HepG2 (cell line): ENCODE measurements around the gene RBBP8. TPM values are rescaled to one million over a fixed set of nuclear protein-coding genes. Genes with fewer than 3 reads are reported as not detected.

Experiments used
- ATAC-seq: fragments of 200-7000 bp; cut with Tn5 transposase; 3 replicates; pipeline ENCODE4 v1.9.1; 2020; ENCODE audit warnings: mild to moderate bottlenecking, moderate library complexity
- BruUV-seq: library from RNA; stranded (reverse); fragments of 400-500 nt; replicated peaks from 2 replicates; lab custom pipeline; 2021; lab: Mats Ljungman, UMichigan
- CTCF ChIA-PET: fragments of 300-600 bp; formaldehyde crosslinking; extraction: SDS; loops from one replicate; lab custom pipeline; 2021; ENCODE audit warnings: low total read pairs, inconsistent platforms, low intra/inter-chr PET ratio; lab: Yijun Ruan, JAX
- POLR2A ChIA-PET: fragments of 350-600 bp; sonication (Branson Sonifier 250); formaldehyde crosslinking; loops from one replicate; lab custom pipeline; 2020; ENCODE audit warnings: antibody characterized with exemption, inconsistent platforms; lab: Yijun Ruan, JAX
- DNase-seq: peaks from one replicate; pipeline ENCODE4 v3.0.0-alpha.2; 2015; ENCODE audit warnings: low spot score
- FAIRE-seq: peaks from 3 replicates; lab custom pipeline; 2011; peaks lifted over from hg19 to GRCh38; lab: Jason Lieb, UNC
- H2AFZ ChIP-seq: one replicate; pipeline ENCODE4 v1.6.1; 2011; ENCODE audit warnings: low read length, inconsistent platforms
- H3K27ac ChIP-seq: fragments of 300-600 bp; 3 replicates; pipeline ENCODE4 v1.8.0; 2011; ENCODE audit warnings: mixed run types, mild to moderate bottlenecking, mixed read lengths, low read length, inconsistent platforms; ENCODE audit not compliant: insufficient read depth; ENCODE audit errors: extremely low read length
- H3K27me3 ChIP-seq, 2 experiments: fragments of 200-600 bp in 1 of 2; 2 replicates in 1 of 2; 3 replicates in 1 of 2; pipeline versions ENCODE4 v1.6.0 to v1.8.0; 2011; ENCODE audit warnings: low read length in 2 of 2, mild to moderate bottlenecking in 2 of 2, moderate library complexity in 2 of 2, inconsistent platforms in 1 of 2; ENCODE audit not compliant: insufficient read depth in 2 of 2, control insufficient read depth in 1 of 2
- H3K36me3 ChIP-seq, 2 experiments: fragments of 200-600 bp in 1 of 2; replicated peaks in 1 of 2; 2 replicates in 1 of 2; 3 replicates in 1 of 2; pipeline versions ENCODE4 v1.5.1 to v1.8.0; 2011; ENCODE audit warnings: low read length in 2 of 2, inconsistent platforms in 1 of 2; ENCODE audit not compliant: insufficient read depth in 2 of 2, control insufficient read depth in 1 of 2
- H3K4me1 ChIP-seq: 2 replicates; pipeline ENCODE4 v1.5.1; 2012; ENCODE audit warnings: low read length, inconsistent platforms; ENCODE audit not compliant: insufficient read depth
- H3K4me2 ChIP-seq: 2 replicates; pipeline ENCODE4 v1.6.0; 2011; ENCODE audit warnings: low read depth, low read length, inconsistent platforms
- H3K4me3 ChIP-seq, 3 experiments: fragments of 200-600 bp in 1 of 3; sonication (generic), shearing (Covaris generic) in 1 of 3; replicated peaks in 1 of 3; 2 replicates each; pipeline ENCODE4 v1.5.1; 2011 to 2016; ENCODE audit warnings: low read length in 3 of 3, inconsistent platforms in 2 of 3, low read depth in 2 of 3, mild to moderate bottlenecking in 2 of 3, control low read depth in 1 of 3, mixed read lengths in 1 of 3; ENCODE audit not compliant: insufficient read depth in 1 of 3
- H3K79me2 ChIP-seq: one replicate; pipeline ENCODE4 v1.6.1; 2011; ENCODE audit warnings: low read length, inconsistent platforms; ENCODE audit not compliant: insufficient read depth
- H3K9ac ChIP-seq: 2 replicates; pipeline ENCODE4 v1.6.0; 2011; ENCODE audit warnings: mild to moderate bottlenecking, low read depth, low read length, inconsistent platforms; ENCODE audit not compliant: insufficient read depth
- H3K9me3 ChIP-seq: 2 replicates; pipeline ENCODE4 v1.5.1; 2012; ENCODE audit warnings: mild to moderate bottlenecking, low read length
- H4K20me1 ChIP-seq: 2 replicates; pipeline ENCODE4 v1.6.0; 2011; ENCODE audit warnings: inconsistent platforms, mild to moderate bottlenecking, low read length, moderate library complexity; ENCODE audit not compliant: insufficient read depth
- ELF4 ChIP-seq: sonication (generic); formaldehyde crosslinking; IDR thresholded peaks from 2 replicates; pipeline ENCODE4 v1.5.0; 2020; ENCODE audit warnings: missing genetic modification reagents, mild to moderate bottlenecking, moderate library complexity, borderline replicate concordance
- EP300 ChIP-seq, 3 experiments: sonication (generic) in 1 of 3; formaldehyde crosslinking in 1 of 3; IDR thresholded peaks; 2 replicates each; pipeline versions ENCODE4 v1.5.1 to v1.6.1; 2011 to 2020; ENCODE audit warnings: low read depth in 2 of 3, low read length in 2 of 3, borderline replicate concordance in 1 of 3, improper control_type of control experiment in 1 of 3, mild to moderate bottlenecking in 1 of 3, missing genetic modification reagents in 1 of 3, moderate library complexity in 1 of 3
- FOXO4 ChIP-seq: sonication (generic); formaldehyde crosslinking; conservative IDR thresholded peaks from 2 replicates; pipeline ENCODE4 v1.8.1; 2023; ENCODE audit warnings: missing genetic modification reagents
- HNRNPK ChIP-seq: fragments of 200-400 bp; formaldehyde crosslinking; IDR thresholded peaks from 2 replicates; pipeline ENCODE4 v1.6.1; 2018; ENCODE audit warnings: low read length, low read depth, moderate library complexity, mild to moderate bottlenecking; ENCODE audit not compliant: poor library complexity, severe bottlenecking
- HNRNPLL ChIP-seq: fragments of 200-400 bp; formaldehyde crosslinking; IDR thresholded peaks from 2 replicates; pipeline ENCODE4 v1.6.1; 2017; ENCODE audit warnings: mild to moderate bottlenecking, low read depth, low read length; ENCODE audit not compliant: poor library complexity, severe bottlenecking
- KDM4B ChIP-seq: sonication (generic); formaldehyde crosslinking; IDR thresholded peaks from 2 replicates; pipeline ENCODE4 v1.4.0; 2020; ENCODE audit warnings: missing genetic modification reagents
- PCBP2 ChIP-seq: fragments of 200-400 bp; formaldehyde crosslinking; optimal IDR thresholded peaks from 2 replicates; pipeline ENCODE3; 2018; ENCODE audit warnings: low read length, low read depth; ENCODE audit not compliant: poor library complexity, severe bottlenecking
- PLSCR1 ChIP-seq: sonication (generic); formaldehyde crosslinking; IDR thresholded peaks from 2 replicates; pipeline ENCODE4 v1.5.0; 2020; ENCODE audit warnings: missing genetic modification reagents, mild to moderate bottlenecking, borderline replicate concordance
- RFX3 ChIP-seq: IDR thresholded peaks from 2 replicates; pipeline ENCODE4 v1.6.1; 2016; ENCODE audit warnings: missing biosample characterization, missing genetic modification reagents
- TBX3 ChIP-seq: fragments of 450-650 bp; IDR thresholded peaks from 2 replicates; pipeline ENCODE4 v1.6.1; 2017; ENCODE audit warnings: antibody characterized with exemption, mild to moderate bottlenecking, inconsistent platforms, borderline replicate concordance
- TCF12 ChIP-seq, 2 experiments: fragments of 450-650 bp in 1 of 2; sonication (generic) in 1 of 2; formaldehyde crosslinking in 1 of 2; IDR thresholded peaks; 2 replicates each; pipeline versions ENCODE4 v1.6.1 to v1.8.0; 2017 to 2022; ENCODE audit warnings: antibody characterized with exemption in 1 of 2, mild to moderate bottlenecking in 1 of 2, missing genetic modification reagents in 1 of 2, moderate library complexity in 1 of 2
- YEATS4 ChIP-seq: sonication (generic); formaldehyde crosslinking; IDR thresholded peaks from 2 replicates; pipeline ENCODE4 v1.4.0; 2020; ENCODE audit warnings: missing genetic modification reagents, borderline replicate concordance
- ZBTB43 ChIP-seq: sonication (generic); formaldehyde crosslinking; conservative IDR thresholded peaks from 2 replicates; pipeline ENCODE4 v1.4.0; 2020; ENCODE audit warnings: missing genetic modification reagents
- ZFYVE20 ChIP-seq: sonication (generic); formaldehyde crosslinking; IDR thresholded peaks from 2 replicates; pipeline ENCODE4 v1.8.0; 2023; ENCODE audit warnings: low read depth, mild to moderate bottlenecking, moderate library complexity, missing genetic modification reagents, borderline replicate concordance
- ZKSCAN5 ChIP-seq: sonication (generic); formaldehyde crosslinking; IDR thresholded peaks from 2 replicates; pipeline ENCODE4 v1.5.1; 2020; ENCODE audit warnings: mild to moderate bottlenecking, missing genetic modification reagents
- ZNF205 ChIP-seq: IDR thresholded peaks from 2 replicates; pipeline ENCODE4 v1.6.1; 2018; ENCODE audit warnings: missing biosample characterization, missing genetic modification reagents
- ZNF563 ChIP-seq: sonication (generic); formaldehyde crosslinking; IDR thresholded peaks from 2 replicates; pipeline ENCODE4 v1.8.0; 2022; ENCODE audit warnings: mild to moderate bottlenecking, moderate library complexity, missing genetic modification reagents
- ZNF570 ChIP-seq: sonication (generic); formaldehyde crosslinking; IDR thresholded peaks from 2 replicates; pipeline ENCODE4 v1.4.0; 2020; ENCODE audit warnings: mild to moderate bottlenecking, missing genetic modification reagents, borderline replicate concordance
- ZNF674 ChIP-seq: sonication (generic); formaldehyde crosslinking; IDR thresholded peaks from 2 replicates; pipeline ENCODE4 v1.5.0; 2020; ENCODE audit warnings: low read depth, mild to moderate bottlenecking, missing genetic modification reagents
- ZNF781 ChIP-seq: sonication (generic); formaldehyde crosslinking; IDR thresholded peaks from 2 replicates; pipeline ENCODE4 v1.5.1; 2020; ENCODE audit warnings: borderline replicate concordance, mild to moderate bottlenecking, missing genetic modification reagents; ENCODE audit errors: not compliant biosample characterization
- ZNF839 ChIP-seq: sonication (generic); formaldehyde crosslinking; IDR thresholded peaks from 2 replicates; pipeline ENCODE4 v1.4.0; 2020; ENCODE audit warnings: missing genetic modification reagents, mild to moderate bottlenecking, borderline replicate concordance
- WGBS: methylation state at CpG from one replicate; pipeline ENCODE4 v1.1.6; 2017; ENCODE audit warnings: low lambda C conversion rate; 5-methylcytosine and 5-hydroxymethylcytosine counted together
- in situ Hi-C: cut with HindIII; loops from 2 replicates; pipeline ENCODE4 v1.10.0; 2017; ENCODE audit warnings: low pct_unique_long_range_greater_than_20kb; ENCODE audit not compliant: extremely low pct_ligation_motif_present
- intact Hi-C: fragments of 100-400 bp; cut with micrococcal nuclease; formaldehyde crosslinking; loops from one replicate; pipeline ENCODE4 v1.10.0; 2022; ENCODE audit not compliant: unreplicated experiment
- polyA plus RNA-seq, 8 experiments: library from polyadenylated mRNA; depleted of rRNA in 3 of 8; stranded (reverse) in 7 of 8; unstranded in 1 of 8; fragments of >200 nt; fragmentation: Illumina TruSeq in 4 of 8; extraction: Trizol in 4 of 8; gene quantifications; 2 replicates each; pipeline versions ENCODE4 v1.2.1 to v1.2.3, GENCODE V29; 2011 to 2016; ENCODE audit warnings: low read depth in 4 of 8, missing spikeins in 1 of 8, mixed read lengths in 1 of 8; ENCODE audit not compliant: insufficient read depth in 1 of 8
- total RNA-seq, 5 experiments: library from RNA; depleted of rRNA; stranded (reverse); fragments of >200 nt; fragmentation: Illumina TruSeq; extraction: Trizol; gene quantifications; 2 replicates each; pipeline ENCODE4 v1.2.3, GENCODE V29; 2016; ENCODE audit warnings: low read depth in 1 of 5

Gene RBBP8
- total and polyA plus RNA-seq, 2 of the 13 experiments (the other 11 are each of a cell fraction or from before 2014, with no cell fraction given), result 14.2 to 47.4 TPM

GRCh38 chr18:22946217-22946616, 13.1 kb downstream of the RBBP8 start (continued):
- no peak for TF ChIP-seq ZNF570 (CRISPR knock-in tag)
- no peak for TF ChIP-seq TBX3
- TF ChIP-seq KDM4B (CRISPR knock-in tag), result no peak
- TF ChIP-seq ZKSCAN5 (CRISPR knock-in tag), result no peak
- TF ChIP-seq YEATS4, result no peak
- TF ChIP-seq HNRNPK, result no peak
- TF ChIP-seq PLSCR1, result no peak
- TF ChIP-seq PCBP2, result no peak
- no peak for TF ChIP-seq ZNF674 (CRISPR knock-in tag)
- no peak for TF ChIP-seq ZBTB43 (CRISPR knock-in tag)

- no peaks in the 10 kb centered on the region for H3K9me3 ChIP-seq
- H2AFZ ChIP-seq, result no peak overlapping the region
- DNase-seq (no peak), FAIRE-seq (no peak), ATAC-seq (no peak)
- H3K27ac ChIP-seq, result no peak overlapping the region
- ChIA-PET CTCF (no interaction called here), POLR2A (no interaction called here)
- H3K4me3 ChIP-seq, result no peak overlapping the region
- 95% methylated on average over 2 of the region's 2 CpGs for WGBS
- TF ChIP-seq HNRNPLL (no peak), EP300 (IDR thresholded peaks at IDR 0.05; ENCODE audit: low read depth in 2 of 2, low read length in 2 of 2) (no peak), EP300 (CRISPR knock-in tag; IDR thresholded peaks at IDR 0.05; ENCODE audit: borderline replicate concordance) (no peak), ZNF781 (CRISPR knock-in tag) (no peak), TCF12 (IDR thresholded peaks at IDR 0.05) (no peak), TCF12 (CRISPR knock-in tag; IDR thresholded peaks at IDR 0.05) (no peak), ZNF839 (CRISPR knock-in tag) (no peak), ZFYVE20 (CRISPR knock-in tag) (no peak), ELF4 (CRISPR knock-in tag) (no peak), RFX3 (CRISPR knock-in tag) (no peak), ZNF205 (no peak), FOXO4 (CRISPR knock-in tag) (no peak), ZNF563 (CRISPR knock-in tag) (no peak)
- H3K27me3 ChIP-seq, result no peaks in the 10 kb centered on the region
- H3K4me2 ChIP-seq, result no peak overlapping the region
- intact Hi-C loops, result no loop called here
- H3K4me1 ChIP-seq, result no peaks in the 10 kb centered on the region
- no peaks in the 10 kb centered on the region for H3K79me2 ChIP-seq
- H4K20me1 ChIP-seq, result no peaks in the 10 kb centered on the region
- H3K36me3 ChIP-seq, result peaks cover 5 to 38% of the 10 kb centered on the region in 2 experiments
- BruUV-seq, result no TSS peak
- H3K9ac ChIP-seq, result no peak overlapping the region
- in situ Hi-C loops, result no loop called here
These were observed 13.7 kb downstream of the RBBP8 start for GRCh38 chr18:22946846-22947245.
